HepG2 (cell line): ENCODE results near the gene NEURL2. TPM values are rescaled to one million over a fixed set of nuclear protein-coding genes. Genes with fewer than 3 reads are reported as not detected.
A peak's percentile ranks its signal among the peaks of the same experiment; 100 is the strongest.

ENCODE experiments used
- ARHGAP35 ChIP-seq: sonication (generic); formaldehyde crosslinking; IDR thresholded peaks from 2 replicates; pipeline ENCODE4 v1.9.0; 2022; ENCODE audit warnings: mild to moderate bottlenecking, inconsistent platforms, moderate library complexity, missing genetic modification reagents, borderline replicate concordance
- ELF3 ChIP-seq: IDR thresholded peaks from 2 replicates; pipeline ENCODE4 v1.6.1; 2016; ENCODE audit warnings: missing genetic modification reagents, missing compliant biosample characterization
- HCFC1 ChIP-seq: fragments of 150-350 bp; IDR thresholded peaks from 2 replicates; pipeline ENCODE4 v1.6.1; 2014; ENCODE audit warnings: low read depth, low read length
- HDAC2 ChIP-seq: sonication (generic); formaldehyde crosslinking; IDR thresholded peaks from 2 replicates; pipeline ENCODE4 v1.4.0; 2020; ENCODE audit warnings: missing genetic modification reagents
- RFXAP ChIP-seq: sonication (generic); formaldehyde crosslinking; IDR thresholded peaks from 2 replicates; pipeline ENCODE4 v1.4.0; 2020; ENCODE audit warnings: missing genetic modification reagents, borderline replicate concordance
- SNAI1 ChIP-seq: sonication (generic); formaldehyde crosslinking; IDR thresholded peaks from 2 replicates; pipeline ENCODE4 v1.5.0; 2020; ENCODE audit warnings: mild to moderate bottlenecking, missing genetic modification reagents, borderline replicate concordance
- TCF7L2 ChIP-seq: IDR thresholded peaks from 2 replicates; pipeline ENCODE4 v1.6.1; 2011; ENCODE audit warnings: mild to moderate bottlenecking, low read depth, low read length, moderate library complexity
- ZNF317 ChIP-seq: sonication (generic); formaldehyde crosslinking; IDR thresholded peaks from 2 replicates; pipeline ENCODE4 v1.5.0; 2020; ENCODE audit warnings: mild to moderate bottlenecking, missing genetic modification reagents
- ZNF44 ChIP-seq: sonication (generic); formaldehyde crosslinking; IDR thresholded peaks from 2 replicates; pipeline ENCODE4 v1.5.1; 2020; ENCODE audit warnings: mild to moderate bottlenecking, missing genetic modification reagents
- ZNF451 ChIP-seq: sonication (generic); formaldehyde crosslinking; IDR thresholded peaks from 2 replicates; pipeline ENCODE4 v1.5.0; 2020; ENCODE audit warnings: mild to moderate bottlenecking, missing genetic modification reagents
- ZNF577 ChIP-seq: sonication (generic); formaldehyde crosslinking; IDR thresholded peaks from 2 replicates; pipeline ENCODE4 v1.4.0; 2020; ENCODE audit warnings: mild to moderate bottlenecking, low read depth, missing genetic modification reagents, borderline replicate concordance
- ZNF790 ChIP-seq: sonication (generic); formaldehyde crosslinking; IDR thresholded peaks from 2 replicates; pipeline ENCODE4 v1.8.0; 2022; ENCODE audit warnings: missing genetic modification reagents, mild to moderate bottlenecking, borderline replicate concordance
- polyA plus RNA-seq, 8 experiments: library from polyadenylated mRNA; depleted of rRNA in 3 of 8; stranded (reverse) in 7 of 8; unstranded in 1 of 8; fragments of >200 nt; fragmentation: Illumina TruSeq in 4 of 8; extraction: Trizol in 4 of 8; gene quantifications; 2 replicates each; pipeline versions ENCODE4 v1.2.1 to v1.2.3, GENCODE V29; 2011 to 2016; ENCODE audit warnings: low read depth in 4 of 8, missing spikeins in 1 of 8, mixed read lengths in 1 of 8; ENCODE audit not compliant: insufficient read depth in 1 of 8
- total RNA-seq, 5 experiments: library from RNA; depleted of rRNA; stranded (reverse); fragments of >200 nt; fragmentation: Illumina TruSeq; extraction: Trizol; gene quantifications; 2 replicates each; pipeline ENCODE4 v1.2.3, GENCODE V29; 2016; ENCODE audit warnings: low read depth in 1 of 5
- TF ChIP-seq, protein P1 (sequence below): sonication (generic); formaldehyde crosslinking; IDR thresholded peaks from one replicate; pipeline ENCODE4 v1.5.1; 2020; ENCODE audit warnings: mild to moderate bottlenecking, missing genetic modification reagents; ENCODE audit errors: not compliant biosample characterization
- TF ChIP-seq, protein P2 (sequence below): fragments of 450-650 bp; IDR thresholded peaks from 2 replicates; pipeline ENCODE4 v1.6.1; 2017; ENCODE audit warnings: mild to moderate bottlenecking
- TF ChIP-seq, protein P3 (sequence below): sonication (generic); formaldehyde crosslinking; IDR thresholded peaks from 2 replicates; pipeline ENCODE4 v1.4.0; 2020; ENCODE audit warnings: mild to moderate bottlenecking, missing genetic modification reagents

Gene NEURL2
- total and polyA plus RNA-seq, 2 of the 13 experiments (the other 11 are each of a cell fraction or from before 2014, with no cell fraction given), result 7.2 to 9.7 TPM

DNA sequence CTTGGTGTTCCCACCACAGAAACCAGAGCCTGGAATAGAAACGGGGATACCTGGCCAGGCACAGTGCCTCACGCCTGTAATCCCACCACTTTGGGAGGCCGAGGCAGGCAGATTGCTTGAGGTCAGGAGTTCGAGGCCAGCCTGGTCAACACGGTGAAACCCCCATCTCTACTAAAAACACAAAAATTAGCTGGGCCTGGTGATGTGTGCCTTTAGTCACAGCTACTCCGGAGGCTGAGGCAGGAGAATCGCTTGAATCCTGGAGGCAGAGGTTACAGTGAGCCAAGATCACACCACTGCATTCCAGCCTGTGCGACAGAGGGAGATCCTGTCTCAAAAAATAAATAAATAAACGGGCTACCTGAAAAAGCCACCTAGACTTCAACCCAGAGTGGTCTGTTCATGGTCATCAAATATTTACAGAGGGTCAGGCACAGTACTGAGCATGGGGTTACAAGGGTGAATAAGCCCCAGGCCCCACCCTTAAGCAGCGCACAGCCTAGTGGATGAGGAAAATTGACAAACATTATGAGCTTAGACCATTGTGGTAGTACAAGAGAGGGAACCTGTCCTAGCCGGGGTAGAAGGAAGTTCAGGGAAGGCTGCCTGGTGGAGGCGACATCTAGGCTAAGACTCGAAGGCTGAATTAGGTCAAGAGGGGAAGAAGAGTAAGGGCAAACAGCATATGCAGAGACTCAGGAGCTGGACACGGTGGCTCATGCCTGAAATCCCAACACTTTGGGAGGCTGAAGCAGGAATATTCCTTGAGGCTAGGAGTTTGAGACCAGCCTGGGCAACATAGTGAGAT is 36.3 kb upstream of the NEURL2 start (continued):
- TF ChIP-seq ARHGAP35 (CRISPR knock-in tag) (no peak; the same call in 1 of the 2 replicates), HDAC2 (peak; percentile 98), HCFC1 (no peak), ZNF317 (peak; percentile 90), ZNF44 (peak; percentile 73), ELF3 (CRISPR knock-in tag) (peak; percentile 84), ZNF790 (peak; percentile 70; the same call in 1 of the 2 replicates), ZNF577 (CRISPR knock-in tag) (no peak), TCF7L2 (no peak), ZNF451 (CRISPR knock-in tag) (no peak), SNAI1 (CRISPR knock-in tag) (peak; percentile 20; the same call in 1 of the 2 replicates), RFXAP (CRISPR knock-in tag) (peak; percentile 70; the same call in 1 of the 2 replicates)
- TF ChIP-seq, protein P1, sequence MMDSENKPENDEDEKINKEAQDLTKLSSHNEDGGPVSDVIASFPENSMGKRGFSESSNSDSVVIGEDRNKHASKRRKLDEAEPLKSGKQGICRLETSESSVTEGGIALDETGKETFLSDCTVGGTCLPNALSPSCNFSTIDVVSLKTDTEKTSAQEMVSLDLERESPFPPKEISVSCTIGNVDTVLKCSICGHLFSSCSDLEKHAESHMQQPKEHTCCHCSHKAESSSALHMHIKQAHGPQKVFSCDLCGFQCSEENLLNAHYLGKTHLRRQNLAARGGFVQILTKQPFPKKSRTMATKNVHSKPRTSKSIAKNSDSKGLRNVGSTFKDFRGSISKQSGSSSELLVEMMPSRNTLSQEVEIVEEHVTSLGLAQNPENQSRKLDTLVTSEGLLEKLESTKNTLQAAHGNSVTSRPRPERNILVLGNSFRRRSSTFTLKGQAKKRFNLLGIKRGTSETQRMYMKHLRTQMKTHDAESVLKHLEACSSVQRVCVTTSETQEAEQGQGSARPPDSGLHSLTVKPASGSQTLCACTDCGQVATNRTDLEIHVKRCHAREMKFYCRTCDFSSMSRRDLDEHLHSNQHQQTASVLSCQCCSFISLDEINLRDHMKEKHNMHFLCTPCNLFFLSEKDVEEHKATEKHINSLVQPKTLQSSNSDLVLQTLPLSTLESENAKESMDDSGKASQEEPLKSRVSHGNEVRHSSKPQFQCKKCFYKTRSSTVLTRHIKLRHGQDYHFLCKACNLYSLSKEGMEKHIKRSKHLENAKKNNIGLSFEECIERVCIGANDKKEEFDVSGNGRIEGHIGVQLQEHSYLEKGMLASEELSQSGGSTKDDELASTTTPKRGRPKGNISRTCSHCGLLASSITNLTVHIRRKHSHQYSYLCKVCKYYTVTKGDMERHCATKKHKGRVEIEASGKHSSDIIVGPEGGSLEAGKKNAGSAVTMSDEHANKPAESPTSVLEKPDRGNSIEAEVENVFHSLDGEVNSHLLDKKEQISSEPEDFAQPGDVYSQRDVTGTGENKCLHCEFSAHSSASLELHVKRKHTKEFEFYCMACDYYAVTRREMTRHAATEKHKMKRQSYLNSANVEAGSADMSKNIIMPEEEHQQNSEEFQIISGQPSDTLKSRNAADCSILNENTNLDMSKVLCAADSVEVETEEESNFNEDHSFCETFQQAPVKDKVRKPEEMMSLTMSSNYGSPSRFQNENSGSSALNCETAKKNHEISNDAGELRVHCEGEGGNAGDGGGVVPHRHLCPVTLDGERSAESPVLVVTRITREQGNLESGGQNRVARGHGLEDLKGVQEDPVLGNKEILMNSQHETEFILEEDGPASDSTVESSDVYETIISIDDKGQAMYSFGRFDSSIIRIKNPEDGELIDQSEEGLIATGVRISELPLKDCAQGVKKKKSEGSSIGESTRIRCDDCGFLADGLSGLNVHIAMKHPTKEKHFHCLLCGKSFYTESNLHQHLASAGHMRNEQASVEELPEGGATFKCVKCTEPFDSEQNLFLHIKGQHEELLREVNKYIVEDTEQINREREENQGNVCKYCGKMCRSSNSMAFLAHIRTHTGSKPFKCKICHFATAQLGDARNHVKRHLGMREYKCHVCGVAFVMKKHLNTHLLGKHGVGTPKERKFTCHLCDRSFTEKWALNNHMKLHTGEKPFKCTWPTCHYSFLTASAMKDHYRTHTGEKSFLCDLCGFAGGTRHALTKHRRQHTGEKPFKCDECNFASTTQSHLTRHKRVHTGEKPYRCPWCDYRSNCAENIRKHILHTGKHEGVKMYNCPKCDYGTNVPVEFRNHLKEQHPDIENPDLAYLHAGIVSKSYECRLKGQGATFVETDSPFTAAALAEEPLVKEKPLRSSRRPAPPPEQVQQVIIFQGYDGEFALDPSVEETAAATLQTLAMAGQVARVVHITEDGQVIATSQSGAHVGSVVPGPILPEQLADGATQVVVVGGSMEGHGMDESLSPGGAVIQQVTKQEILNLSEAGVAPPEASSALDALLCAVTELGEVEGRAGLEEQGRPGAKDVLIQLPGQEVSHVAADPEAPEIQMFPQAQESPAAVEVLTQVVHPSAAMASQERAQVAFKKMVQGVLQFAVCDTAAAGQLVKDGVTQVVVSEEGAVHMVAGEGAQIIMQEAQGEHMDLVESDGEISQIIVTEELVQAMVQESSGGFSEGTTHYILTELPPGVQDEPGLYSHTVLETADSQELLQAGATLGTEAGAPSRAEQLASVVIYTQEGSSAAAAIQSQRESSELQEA (CRISPR knock-in tag), result no peak
- TF ChIP-seq, protein P2, sequence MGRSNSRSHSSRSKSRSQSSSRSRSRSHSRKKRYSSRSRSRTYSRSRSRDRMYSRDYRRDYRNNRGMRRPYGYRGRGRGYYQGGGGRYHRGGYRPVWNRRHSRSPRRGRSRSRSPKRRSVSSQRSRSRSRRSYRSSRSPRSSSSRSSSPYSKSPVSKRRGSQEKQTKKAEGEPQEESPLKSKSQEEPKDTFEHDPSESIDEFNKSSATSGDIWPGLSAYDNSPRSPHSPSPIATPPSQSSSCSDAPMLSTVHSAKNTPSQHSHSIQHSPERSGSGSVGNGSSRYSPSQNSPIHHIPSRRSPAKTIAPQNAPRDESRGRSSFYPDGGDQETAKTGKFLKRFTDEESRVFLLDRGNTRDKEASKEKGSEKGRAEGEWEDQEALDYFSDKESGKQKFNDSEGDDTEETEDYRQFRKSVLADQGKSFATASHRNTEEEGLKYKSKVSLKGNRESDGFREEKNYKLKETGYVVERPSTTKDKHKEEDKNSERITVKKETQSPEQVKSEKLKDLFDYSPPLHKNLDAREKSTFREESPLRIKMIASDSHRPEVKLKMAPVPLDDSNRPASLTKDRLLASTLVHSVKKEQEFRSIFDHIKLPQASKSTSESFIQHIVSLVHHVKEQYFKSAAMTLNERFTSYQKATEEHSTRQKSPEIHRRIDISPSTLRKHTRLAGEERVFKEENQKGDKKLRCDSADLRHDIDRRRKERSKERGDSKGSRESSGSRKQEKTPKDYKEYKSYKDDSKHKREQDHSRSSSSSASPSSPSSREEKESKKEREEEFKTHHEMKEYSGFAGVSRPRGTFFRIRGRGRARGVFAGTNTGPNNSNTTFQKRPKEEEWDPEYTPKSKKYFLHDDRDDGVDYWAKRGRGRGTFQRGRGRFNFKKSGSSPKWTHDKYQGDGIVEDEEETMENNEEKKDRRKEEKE, result no peak
- TF ChIP-seq, protein P3, sequence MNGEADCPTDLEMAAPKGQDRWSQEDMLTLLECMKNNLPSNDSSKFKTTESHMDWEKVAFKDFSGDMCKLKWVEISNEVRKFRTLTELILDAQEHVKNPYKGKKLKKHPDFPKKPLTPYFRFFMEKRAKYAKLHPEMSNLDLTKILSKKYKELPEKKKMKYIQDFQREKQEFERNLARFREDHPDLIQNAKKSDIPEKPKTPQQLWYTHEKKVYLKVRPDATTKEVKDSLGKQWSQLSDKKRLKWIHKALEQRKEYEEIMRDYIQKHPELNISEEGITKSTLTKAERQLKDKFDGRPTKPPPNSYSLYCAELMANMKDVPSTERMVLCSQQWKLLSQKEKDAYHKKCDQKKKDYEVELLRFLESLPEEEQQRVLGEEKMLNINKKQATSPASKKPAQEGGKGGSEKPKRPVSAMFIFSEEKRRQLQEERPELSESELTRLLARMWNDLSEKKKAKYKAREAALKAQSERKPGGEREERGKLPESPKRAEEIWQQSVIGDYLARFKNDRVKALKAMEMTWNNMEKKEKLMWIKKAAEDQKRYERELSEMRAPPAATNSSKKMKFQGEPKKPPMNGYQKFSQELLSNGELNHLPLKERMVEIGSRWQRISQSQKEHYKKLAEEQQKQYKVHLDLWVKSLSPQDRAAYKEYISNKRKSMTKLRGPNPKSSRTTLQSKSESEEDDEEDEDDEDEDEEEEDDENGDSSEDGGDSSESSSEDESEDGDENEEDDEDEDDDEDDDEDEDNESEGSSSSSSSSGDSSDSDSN, result peak; percentile 70
